Sigmoid colon (tissue), 7 donors: ENCODE measurements around the gene HINT2. TPM values are rescaled to one million over a fixed set of nuclear protein-coding genes. Genes with fewer than 3 reads are reported as not detected.

Source experiments
- DNase-seq: peaks from one replicate; pipeline ENCODE4 v3.0.0-alpha.2; 2019
- H3K27ac ChIP-seq, 4 donors: fragments of 200-600 bp; sonication (generic); one replicate each; pipeline ENCODE4 v1.5.1; 2016 to 2019; ENCODE audit warnings: mild to moderate bottlenecking in 1 of 4
- H3K27me3 ChIP-seq, 3 donors: fragments of 200-600 bp; sonication (generic); one replicate each; pipeline ENCODE4 v1.5.1; 2019; ENCODE audit warnings: mild to moderate bottlenecking in 1 of 3
- H3K36me3 ChIP-seq, 4 donors: fragments of 200-600 bp; sonication (generic); one replicate each; pipeline ENCODE4 v1.5.1; 2016 to 2019
- H3K4me1 ChIP-seq, 4 donors: fragments of 200-600 bp; sonication (generic); one replicate each; pipeline ENCODE4 v1.5.1; 2017 to 2019
- H3K4me3 ChIP-seq, 4 donors: fragments of 200-600 bp; sonication (generic); one replicate each; pipeline ENCODE4 v1.5.1; 2017 to 2019; ENCODE audit warnings: mild to moderate bottlenecking in 2 of 4, moderate library complexity in 1 of 4
- H3K9me3 ChIP-seq, 4 donors: fragments of 200-600 bp in 3 of 4; sonication (generic) in 3 of 4; one replicate each; pipeline versions ENCODE4 v1.5.1 to v1.6.1; 2013 to 2019
- CTCF ChIP-seq, 4 experiments: fragments of 450-650 bp in 3 of 4; fragments of 200-600 bp in 1 of 4; IDR thresholded peaks; one replicate each; pipeline ENCODE4 v1.5.1; 2016 to 2019; ENCODE audit warnings: antibody characterized with exemption in 4 of 4, mild to moderate bottlenecking in 3 of 4, moderate library complexity in 2 of 4
- EP300 ChIP-seq, 4 donors: sonication (generic); formaldehyde crosslinking; IDR thresholded peaks; one replicate each; pipeline ENCODE4 v1.6.1; 2017; ENCODE audit warnings: antibody characterized with exemption in 4 of 4
- POLR2A ChIP-seq, 2 donors: fragments of 450-650 bp; IDR thresholded peaks; one replicate each; pipeline ENCODE4 v1.6.1; 2016; ENCODE audit warnings: antibody characterized with exemption in 2 of 2, mild to moderate bottlenecking in 2 of 2, moderate library complexity in 2 of 2
- POLR2AphosphoS5 ChIP-seq, 4 donors: sonication (generic); formaldehyde crosslinking; IDR thresholded peaks; one replicate each; pipeline ENCODE4 v1.6.1; 2017; ENCODE audit warnings: antibody characterized with exemption in 4 of 4
- WGBS, 2 donors: extraction: QIAGEN DNeasy Blood & Tissue Kit; methylation state at CpG; one replicate each; pipeline ENCODE4 v1.1.7; 2013; 5-methylcytosine and 5-hydroxymethylcytosine counted together
- intact Hi-C: fragments of 100-400 bp; cut with DNase I; formaldehyde crosslinking; loops from one replicate; pipeline ENCODE4 v1.15.1; 2023
- polyA plus RNA-seq, 3 donors: library from polyadenylated mRNA; stranded (reverse); fragments of 200-250 nt; gene quantifications; one replicate each; pipeline ENCODE4 v1.2.3, GENCODE V29; 2013
- total RNA-seq, 4 donors: library from RNA; depleted of rRNA; stranded (reverse); fragments of >200 nt; gene quantifications; one replicate each; pipeline ENCODE4 v1.1.0, GENCODE V29; 2016
- donor health status: healthy with polysubstance abuse.
- donor health status: Bipolar disorder and iron deficiency.
- donor health status: healthy.

HINT2 gene
- total and polyA plus RNA-seq, 7 donors, result 23.5 to 125 (median 42.8) TPM

- 87 to 88% methylated on average over 7 of the region's 7 CpGs for WGBS, 2 donors
- intact Hi-C loops, result no loop called here
- Histone ChIP-seq H3K27me3 (no peaks in the 10 kb centered on the region), H3K4me3 (no peak overlapping the region), H3K4me1 (no peaks in the 10 kb centered on the region), H3K36me3 (peaks cover 0 to 17% (median 10%) of the 10 kb centered on the region in 4 donors), H3K9me3 (no peaks in the 10 kb centered on the region), H3K27ac (no peak overlapping the region)
- DNase-seq, result peak; percentile 34
- TF ChIP-seq POLR2AphosphoS5 (IDR thresholded peaks at IDR 0.05) (no peak), POLR2A (IDR thresholded peaks at IDR 0.05) (no peak), CTCF (IDR thresholded peaks at IDR 0.05) (no peak), EP300 (IDR thresholded peaks at IDR 0.05) (no peak)
Measured at GRCh38 chr9:35854091-35854762, 39.4 kb upstream of the HINT2 start.

- H3K36me3 ChIP-seq, result peaks cover 0 to 17% (median 10%) of the 10 kb centered on the region in 4 donors
- no peak overlapping the region for H3K27ac ChIP-seq
- no peak overlapping the region for H3K4me3 ChIP-seq
- no peaks in the 10 kb centered on the region for H3K9me3 ChIP-seq
- peaks cover 0 to 8% (median 5%) of the 10 kb centered on the region in 4 donors for H3K4me1 ChIP-seq
- 87 to 94% methylated on average over 25 of the region's 25 CpGs for WGBS, 2 donors
- intact Hi-C loops, result no loop called here
- no peak for TF ChIP-seq POLR2A (IDR thresholded peaks at IDR 0.05)
- no peak for TF ChIP-seq CTCF (IDR thresholded peaks at IDR 0.05)
- no peak for TF ChIP-seq POLR2AphosphoS5 (IDR thresholded peaks at IDR 0.05)
- TF ChIP-seq EP300 (IDR thresholded peaks at IDR 0.05), result no peak
- H3K27me3 ChIP-seq, result no peaks in the 10 kb centered on the region
- peak; percentile 42 for DNase-seq
Measured at GRCh38 chr9:35852876-35853865, 38.3 kb upstream of the HINT2 start.

- intact Hi-C loops, result no loop called here
- H3K27me3 ChIP-seq, result no peaks in the 10 kb centered on the region
- no peak for DNase-seq
- H3K4me3 ChIP-seq, result no peak overlapping the region
- no peaks in the 10 kb centered on the region for H3K9me3 ChIP-seq
- H3K36me3 ChIP-seq, result peaks cover 0 to 19% (median 10%) of the 10 kb centered on the region in 4 donors
- H3K4me1 ChIP-seq, result peaks cover 0 to 16% (median 12%) of the 10 kb centered on the region in 4 donors
- TF ChIP-seq POLR2A (IDR thresholded peaks at IDR 0.05) (no peak), EP300 (IDR thresholded peaks at IDR 0.05) (no peak), CTCF (IDR thresholded peaks at IDR 0.05) (no peak), POLR2AphosphoS5 (IDR thresholded peaks at IDR 0.05) (no peak)
- 89 to 91% methylated on average over 2 of the region's 2 CpGs for WGBS, 2 donors
- H3K27ac ChIP-seq, result no peak overlapping the region
Measured at GRCh38 chr9:35852267-35852815, 37.5 kb upstream of the HINT2 start.

- Histone ChIP-seq H3K9me3 (no peaks in the 10 kb centered on the region), H3K36me3 (peaks cover 0 to 18% (median 2%) of the 10 kb centered on the region in 4 donors), H3K4me3 (no peak overlapping the region), H3K4me1 (peaks cover 0 to 53% (median 41%) of the 10 kb centered on the region in 4 donors), H3K27me3 (no peaks in the 10 kb centered on the region), H3K27ac (peak overlapping the region; percentile 71 to 84 (median 76))
- 66 to 84% methylated on average over 4 of the region's 4 CpGs for WGBS, 2 donors
- DNase-seq, result peak; percentile 25
- TF ChIP-seq POLR2AphosphoS5 (IDR thresholded peaks at IDR 0.05) (peak in 1 of 4 donors; percentile 3), EP300 (IDR thresholded peaks at IDR 0.05) (no peak)
- intact Hi-C loops, result no loop called here
Measured at GRCh38 chr9:35847792-35848572, 33.1 kb upstream of the HINT2 start.
